DOHH2 (cell line): ENCODE data around the gene FBXO15.

Source experiments
- EZH2phosphoT487 ChIP-seq: fragments of 200-600 bp; sonication (generic); IDR thresholded peaks from 2 replicates; pipeline ENCODE4 v1.6.1; 2017; ENCODE audit warnings: borderline replicate concordance, mild to moderate bottlenecking, antibody characterized with exemption, low read length, moderate library complexity, mixed read lengths
- TF ChIP-seq, protein P1 (sequence below): fragments of 200-600 bp; sonication (generic); IDR thresholded peaks from one replicate; pipeline ENCODE4 v1.5.1; 2014; ENCODE audit warnings: antibody characterized with exemption, mild to moderate bottlenecking, low read depth, low read length; ENCODE audit not compliant: poor library complexity, severe bottlenecking

DNA sequence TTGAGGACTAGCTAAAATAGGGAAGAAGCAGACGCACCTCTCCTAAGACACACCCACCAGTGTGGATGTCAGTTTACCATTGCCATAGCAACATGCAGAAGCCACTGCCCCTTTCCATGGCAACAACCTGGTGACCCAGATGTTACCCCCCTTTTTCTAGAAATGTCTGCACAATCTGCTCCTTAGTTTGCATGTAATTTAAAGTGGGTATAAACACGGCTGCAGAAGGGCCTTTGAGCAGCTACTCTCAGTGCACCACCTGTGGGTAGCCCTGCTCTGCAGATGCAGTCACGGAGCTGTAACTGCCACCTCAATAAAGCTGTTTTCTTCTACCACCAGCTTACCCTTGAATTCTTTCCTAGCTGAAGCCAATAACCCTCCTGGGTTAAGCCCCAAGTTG is 87.1 kb downstream of the FBXO15 start:
- TF ChIP-seq, protein P1, sequence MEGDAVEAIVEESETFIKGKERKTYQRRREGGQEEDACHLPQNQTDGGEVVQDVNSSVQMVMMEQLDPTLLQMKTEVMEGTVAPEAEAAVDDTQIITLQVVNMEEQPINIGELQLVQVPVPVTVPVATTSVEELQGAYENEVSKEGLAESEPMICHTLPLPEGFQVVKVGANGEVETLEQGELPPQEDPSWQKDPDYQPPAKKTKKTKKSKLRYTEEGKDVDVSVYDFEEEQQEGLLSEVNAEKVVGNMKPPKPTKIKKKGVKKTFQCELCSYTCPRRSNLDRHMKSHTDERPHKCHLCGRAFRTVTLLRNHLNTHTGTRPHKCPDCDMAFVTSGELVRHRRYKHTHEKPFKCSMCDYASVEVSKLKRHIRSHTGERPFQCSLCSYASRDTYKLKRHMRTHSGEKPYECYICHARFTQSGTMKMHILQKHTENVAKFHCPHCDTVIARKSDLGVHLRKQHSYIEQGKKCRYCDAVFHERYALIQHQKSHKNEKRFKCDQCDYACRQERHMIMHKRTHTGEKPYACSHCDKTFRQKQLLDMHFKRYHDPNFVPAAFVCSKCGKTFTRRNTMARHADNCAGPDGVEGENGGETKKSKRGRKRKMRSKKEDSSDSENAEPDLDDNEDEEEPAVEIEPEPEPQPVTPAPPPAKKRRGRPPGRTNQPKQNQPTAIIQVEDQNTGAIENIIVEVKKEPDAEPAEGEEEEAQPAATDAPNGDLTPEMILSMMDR, result no peak
- TF ChIP-seq EZH2phosphoT487, result no peak
